CD8-positive, alpha-beta memory T cell (primary cell): ENCODE data around the gene STARD8. TPM values are rescaled to one million over a fixed set of nuclear protein-coding genes. Genes with fewer than 3 reads are reported as not detected.

Experiments
- CTCF ChIA-PET: fragments of 350-600 bp; sonication (Branson Sonifier 250); formaldehyde crosslinking; loops from one replicate; lab custom pipeline; 2021; ENCODE audit warnings: antibody characterized with exemption; lab: Charles Lee
- POLR2A ChIA-PET: fragments of 350-600 bp; sonication (Branson Sonifier 250); formaldehyde crosslinking; loops from one replicate; lab custom pipeline; 2021; ENCODE audit warnings: antibody characterized with exemption; lab: Charles Lee
- DNase-seq, 5 donors: peaks; one replicate each; pipeline versions ENCODE4 v3.0.0 to v3.0.0-alpha.2; 2020 to 2022; ENCODE audit warnings: mixed read lengths in 1 of 5
- H3K27ac ChIP-seq: one replicate; pipeline ENCODE4 v1.7.0; 2013; ENCODE audit warnings: low read depth, mild to moderate bottlenecking, low read length, moderate library complexity
- H3K27me3 ChIP-seq: 2 replicates; pipeline ENCODE4 v1.7.0; 2013; ENCODE audit warnings: low read length, mild to moderate bottlenecking; ENCODE audit not compliant: insufficient read depth, poor library complexity, severe bottlenecking
- H3K36me3 ChIP-seq: 2 replicates; pipeline ENCODE4 v1.7.0; 2013; ENCODE audit warnings: mild to moderate bottlenecking, low read length, moderate library complexity; ENCODE audit not compliant: insufficient read depth
- H3K4me1 ChIP-seq: 2 replicates; pipeline ENCODE4 v1.7.0; 2013; ENCODE audit warnings: mild to moderate bottlenecking, low read length, moderate library complexity; ENCODE audit not compliant: insufficient read depth
- H3K4me3 ChIP-seq: 2 replicates; pipeline ENCODE4 v1.7.0; 2013; ENCODE audit warnings: mild to moderate bottlenecking, low read length
- H3K9me3 ChIP-seq: 2 replicates; pipeline ENCODE4 v1.7.0; 2013; ENCODE audit warnings: mild to moderate bottlenecking, low read length
- H3K27ac Mint-ChIP-seq, 8 donors: one replicate each; pipeline ENCODE4 v1.8.0; 2020 to 2021; ENCODE audit warnings: mixed read lengths in 8 of 8, mild to moderate bottlenecking in 6 of 8, inconsistent platforms in 3 of 8, moderate library complexity in 3 of 8
- H3K27me3 Mint-ChIP-seq, 2 donors: one replicate each; pipeline ENCODE4 v1.8.0; 2020 to 2021; ENCODE audit warnings: mixed read lengths in 2 of 2, mild to moderate bottlenecking in 1 of 2, moderate library complexity in 1 of 2
- H3K36me3 Mint-ChIP-seq, 3 donors: one replicate each; pipeline ENCODE4 v1.8.0; 2020 to 2021; ENCODE audit warnings: mixed read lengths in 3 of 3, inconsistent platforms in 1 of 3, mild to moderate bottlenecking in 1 of 3
- H3K4me1 Mint-ChIP-seq, 3 donors: one replicate each; pipeline ENCODE4 v1.8.0; 2020 to 2021; ENCODE audit warnings: mixed read lengths in 3 of 3, inconsistent platforms in 1 of 3, mild to moderate bottlenecking in 1 of 3
- H3K4me3 Mint-ChIP-seq, 7 donors: one replicate each; pipeline ENCODE4 v1.8.0; 2020 to 2021; ENCODE audit warnings: mixed read lengths in 7 of 7, mild to moderate bottlenecking in 6 of 7, moderate library complexity in 4 of 7, inconsistent platforms in 2 of 7
- H3K9me3 Mint-ChIP-seq, 5 donors: one replicate each; pipeline ENCODE4 v1.8.0; 2020 to 2022; ENCODE audit warnings: mixed read lengths in 5 of 5, mild to moderate bottlenecking in 3 of 5, moderate library complexity in 2 of 5, inconsistent platforms in 1 of 5
- polyA plus RNA-seq: library from polyadenylated mRNA; unstranded; fragments of 300-500 nt; fragmentation: Illumina TruSeq; gene quantifications from one replicate; pipeline ENCODE4 v1.2.3, GENCODE V29; 2021
- total RNA-seq, 2 experiments: library from RNA; stranded (reverse); gene quantifications; one replicate each; pipeline ENCODE4 v1.2.3, GENCODE V29; 2021

The STARD8 gene
- total and polyA plus RNA-seq, 3 experiments from 2014 or later: 0.24 to 0.42 TPM; not detected in 1

DNA sequence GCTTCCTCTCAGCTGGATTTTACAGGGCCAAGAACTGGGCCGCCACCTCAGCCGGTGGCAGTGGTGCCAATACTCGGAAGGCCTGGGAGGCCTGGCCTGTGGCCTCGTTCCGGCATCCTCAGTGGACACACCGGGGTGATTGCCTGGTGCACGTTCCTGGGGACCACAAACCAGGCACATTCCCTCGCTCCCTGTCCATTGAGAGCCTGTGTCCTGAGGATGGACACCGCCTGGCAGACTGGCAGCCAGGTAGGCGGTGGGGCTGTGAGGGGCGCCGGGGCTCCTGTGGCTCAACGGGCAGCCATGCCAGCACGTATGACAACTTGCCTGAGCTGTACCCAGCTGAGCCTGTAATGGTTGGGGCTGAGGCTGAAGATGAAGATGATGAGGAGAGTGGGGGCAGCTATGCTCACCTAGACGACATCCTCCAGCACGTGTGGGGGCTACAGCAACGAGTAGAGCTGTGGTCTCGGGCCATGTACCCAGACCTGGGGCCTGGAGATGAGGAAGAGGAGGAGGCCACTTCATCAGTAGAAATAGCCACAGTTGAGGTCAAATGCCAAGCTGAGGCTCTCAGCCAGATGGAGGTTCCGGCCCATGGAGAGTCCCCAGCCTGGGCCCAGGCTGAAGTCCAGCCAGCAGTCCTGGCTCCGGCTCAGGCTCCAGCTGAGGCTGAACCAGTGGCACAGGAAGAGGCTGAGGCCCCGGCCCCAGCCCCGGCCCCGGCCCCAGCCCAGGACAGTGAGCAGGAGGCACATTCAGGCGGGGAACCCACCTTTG lies 70.4 kb downstream of the STARD8 start:
- Histone ChIP-seq H3K4me1 (no peaks in the 10 kb centered on the region), H3K4me3 (no peak overlapping the region), H3K27me3 (no peaks in the 10 kb centered on the region), H3K9me3 (no peaks in the 10 kb centered on the region), H3K27ac (no peak overlapping the region), H3K36me3 (no peaks in the 10 kb centered on the region)
- peaks cover 0 to 2% (median 0%) of the 10 kb centered on the region in 3 donors for H3K36me3 Mint-ChIP-seq
- ChIA-PET CTCF (no interaction called here), POLR2A (no interaction called here)
- peaks cover 0 to 7% of the 10 kb centered on the region in 2 donors for H3K27me3 Mint-ChIP-seq
- DNase-seq: no peak
- H3K4me3 Mint-ChIP-seq: no peak overlapping the region
- H3K27ac Mint-ChIP-seq: no peak overlapping the region
- H3K4me1 Mint-ChIP-seq: no peaks in the 10 kb centered on the region
- no peaks in the 10 kb centered on the region for H3K9me3 Mint-ChIP-seq

DNA sequence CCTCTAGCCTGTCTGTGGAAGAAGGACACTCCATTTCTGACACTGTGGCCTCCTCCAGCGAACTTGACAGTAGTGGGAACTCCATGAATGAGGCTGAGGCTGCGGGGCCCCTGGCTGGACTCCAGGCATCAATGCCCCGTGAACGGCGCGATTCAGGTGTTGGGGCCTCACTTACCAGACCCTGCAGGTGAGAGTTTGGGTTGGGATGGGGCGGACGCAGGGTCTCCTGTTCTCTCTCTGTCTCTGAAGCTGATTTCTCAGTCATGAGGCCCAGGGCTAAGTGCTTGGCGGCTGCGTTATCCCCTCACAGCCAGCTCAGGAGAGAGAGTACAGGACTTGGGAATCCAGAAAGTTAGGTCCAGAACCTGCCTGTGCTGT lies 71.0 kb downstream of the STARD8 start:
- no peaks in the 10 kb centered on the region for H3K9me3 ChIP-seq
- DNase-seq: no peak
- peaks cover 0 to 2% (median 0%) of the 10 kb centered on the region in 3 donors for H3K36me3 Mint-ChIP-seq
- H3K36me3 ChIP-seq: no peaks in the 10 kb centered on the region
- H3K4me1 Mint-ChIP-seq: no peaks in the 10 kb centered on the region
- ChIA-PET CTCF (no interaction called here), POLR2A (no interaction called here)
- H3K4me3 ChIP-seq: no peak overlapping the region
- H3K27me3 ChIP-seq: no peaks in the 10 kb centered on the region
- H3K27me3 Mint-ChIP-seq: peaks cover 0 to 7% of the 10 kb centered on the region in 2 donors
- H3K27ac ChIP-seq: no peak overlapping the region
- no peaks in the 10 kb centered on the region for H3K4me1 ChIP-seq
- no peak overlapping the region for H3K27ac Mint-ChIP-seq
- no peaks in the 10 kb centered on the region for H3K9me3 Mint-ChIP-seq
- H3K4me3 Mint-ChIP-seq: no peak overlapping the region

DNA sequence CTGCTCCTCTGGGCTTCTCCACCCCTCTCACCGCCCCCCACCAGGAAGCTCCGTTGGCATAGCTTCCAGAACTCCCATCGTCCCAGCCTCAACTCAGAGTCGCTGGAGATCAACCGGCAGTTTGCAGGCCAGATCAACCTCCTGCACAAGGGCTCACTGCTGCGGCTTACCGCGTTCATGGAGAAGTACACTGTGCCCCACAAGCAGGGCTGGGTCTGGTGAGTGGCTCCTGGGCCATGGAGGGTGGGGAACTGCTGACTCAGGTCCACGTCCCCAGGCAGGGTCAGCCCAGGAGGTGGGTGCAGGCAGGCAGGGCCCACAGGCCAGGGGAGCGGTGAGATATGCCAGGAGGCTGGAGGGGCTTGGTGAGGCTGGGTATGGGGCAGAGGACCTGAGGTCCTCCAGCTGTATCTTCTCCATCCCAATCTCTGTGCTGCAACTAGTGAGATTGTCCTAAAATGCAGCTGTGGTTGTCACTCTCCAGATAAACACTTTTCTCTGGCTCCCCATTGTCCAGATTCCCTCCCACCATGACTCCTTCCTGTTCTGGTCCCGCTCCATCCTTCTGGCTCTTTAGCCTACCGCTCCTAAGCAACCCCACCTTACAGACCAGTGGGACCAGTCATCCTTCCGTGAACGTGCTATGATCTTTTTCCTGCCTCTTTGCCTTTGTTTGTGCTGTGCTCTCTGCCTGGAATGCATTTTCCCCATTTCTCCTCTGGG lies 71.9 kb downstream of the STARD8 start:
- Histone ChIP-seq H3K27ac (no peak overlapping the region), H3K4me1 (no peaks in the 10 kb centered on the region), H3K27me3 (no peaks in the 10 kb centered on the region), H3K9me3 (no peaks in the 10 kb centered on the region), H3K4me3 (no peak overlapping the region), H3K36me3 (no peaks in the 10 kb centered on the region)
- ChIA-PET POLR2A (no interaction called here), CTCF (no interaction called here)
- Mint-ChIP-seq H3K36me3 (peaks cover 0 to 2% (median 0%) of the 10 kb centered on the region in 3 donors), H3K27me3 (peaks cover 0 to 7% of the 10 kb centered on the region in 2 donors), H3K27ac (no peak overlapping the region), H3K9me3 (no peaks in the 10 kb centered on the region), H3K4me1 (no peaks in the 10 kb centered on the region), H3K4me3 (no peak overlapping the region)
- DNase-seq: no peak

DNA sequence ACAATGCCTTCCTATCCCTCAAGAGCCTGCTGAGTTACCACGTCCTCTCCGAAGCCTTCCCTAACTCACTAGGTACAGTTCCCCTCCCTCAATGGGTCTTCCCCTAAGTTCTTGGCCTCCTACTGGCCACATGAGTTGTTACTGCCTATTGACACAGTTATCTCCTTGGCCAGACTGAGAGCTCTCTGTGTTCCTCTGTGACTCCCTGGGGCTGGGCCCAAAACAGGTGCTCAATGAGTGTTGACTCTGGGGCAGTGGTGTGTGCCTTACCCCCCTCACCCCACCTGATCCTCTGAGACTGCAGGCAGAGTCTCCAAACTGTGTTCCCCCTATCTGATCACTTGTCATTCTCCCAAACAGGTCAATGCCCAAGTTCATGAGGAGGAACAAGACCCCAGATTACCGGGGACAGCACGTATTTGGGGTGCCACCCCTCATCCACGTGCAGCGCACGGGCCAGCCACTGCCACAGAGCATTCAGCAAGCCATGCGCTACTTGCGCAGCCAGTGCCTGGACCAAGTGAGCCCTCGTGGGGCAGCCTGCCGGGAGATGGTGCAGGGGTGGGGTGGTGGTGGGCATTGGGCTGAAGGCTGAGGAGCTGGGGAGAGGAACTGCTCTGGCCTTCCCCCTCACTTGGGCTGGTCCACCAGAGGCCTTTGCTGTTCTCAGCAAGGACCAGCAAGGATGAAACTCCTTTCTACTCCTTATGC lies 72.6 kb downstream of the STARD8 start:
- no peak overlapping the region for H3K27ac ChIP-seq
- peaks cover 0 to 2% (median 0%) of the 10 kb centered on the region in 3 donors for H3K36me3 Mint-ChIP-seq
- ChIA-PET CTCF (no interaction called here), POLR2A (no interaction called here)
- H3K4me3 Mint-ChIP-seq: no peak overlapping the region
- no peaks in the 10 kb centered on the region for H3K27me3 ChIP-seq
- H3K27me3 Mint-ChIP-seq: peaks cover 0 to 7% of the 10 kb centered on the region in 2 donors
- H3K4me3 ChIP-seq: no peak overlapping the region
- no peak overlapping the region for H3K27ac Mint-ChIP-seq
- H3K36me3 ChIP-seq: no peaks in the 10 kb centered on the region
- DNase-seq: no peak
- H3K4me1 ChIP-seq: no peaks in the 10 kb centered on the region
- no peaks in the 10 kb centered on the region for H3K9me3 ChIP-seq
- H3K9me3 Mint-ChIP-seq: no peaks in the 10 kb centered on the region
- H3K4me1 Mint-ChIP-seq: no peaks in the 10 kb centered on the region

DNA sequence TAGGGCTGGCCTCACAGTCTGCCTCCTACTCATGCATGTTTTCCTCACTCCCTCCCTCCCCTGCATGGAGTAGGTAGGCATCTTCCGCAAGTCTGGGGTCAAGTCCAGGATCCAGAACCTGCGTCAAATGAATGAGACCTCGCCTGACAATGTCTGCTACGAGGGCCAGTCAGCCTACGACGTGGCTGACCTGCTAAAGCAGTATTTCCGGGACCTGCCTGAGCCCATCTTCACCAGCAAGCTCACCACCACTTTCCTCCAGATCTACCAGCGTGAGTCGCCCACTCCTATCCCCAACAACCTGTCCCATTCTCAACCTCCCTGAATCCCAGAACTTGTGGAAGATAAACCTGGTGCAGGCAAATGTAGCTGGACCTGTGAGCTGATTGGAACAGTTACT lies 73.4 kb downstream of the STARD8 start:
- DNase-seq: no peak
- no peak overlapping the region for H3K27ac ChIP-seq
- CTCF ChIA-PET: no interaction called here
- no peak overlapping the region for H3K4me3 ChIP-seq
- Mint-ChIP-seq H3K4me1 (no peaks in the 10 kb centered on the region), H3K4me3 (no peak overlapping the region), H3K36me3 (peaks cover 0 to 2% (median 0%) of the 10 kb centered on the region in 3 donors), H3K27ac (no peak overlapping the region), H3K9me3 (no peaks in the 10 kb centered on the region), H3K27me3 (peaks cover 0 to 2% of the 10 kb centered on the region in 2 donors)
- no peaks in the 10 kb centered on the region for H3K9me3 ChIP-seq
- H3K4me1 ChIP-seq: no peaks in the 10 kb centered on the region
- H3K36me3 ChIP-seq: no peaks in the 10 kb centered on the region
- POLR2A ChIA-PET: no interaction called here
- H3K27me3 ChIP-seq: no peaks in the 10 kb centered on the region

DNA sequence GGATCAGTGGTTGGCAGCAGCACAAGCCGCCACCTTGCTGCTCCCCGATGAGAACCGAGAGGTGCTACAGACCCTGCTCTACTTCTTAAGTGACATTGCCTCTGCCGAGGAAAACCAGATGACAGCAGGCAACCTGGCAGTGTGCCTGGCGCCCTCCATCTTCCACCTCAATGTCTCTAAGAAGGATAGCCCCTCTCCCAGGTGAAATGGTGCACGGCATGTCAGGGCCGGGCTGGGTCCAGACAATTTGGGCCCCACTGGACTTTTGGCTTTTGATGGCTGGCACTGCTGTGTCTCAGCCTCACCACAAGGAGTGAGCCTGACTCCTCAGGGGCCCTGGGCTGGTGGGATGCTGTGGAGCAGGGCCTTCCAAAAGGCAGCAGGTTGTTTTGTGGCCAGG lies 74.1 kb downstream of the STARD8 start:
- H3K4me3 ChIP-seq: no peak overlapping the region
- CTCF ChIA-PET: no interaction called here
- H3K4me1 ChIP-seq: no peaks in the 10 kb centered on the region
- no peaks in the 10 kb centered on the region for H3K36me3 ChIP-seq
- no peak overlapping the region for H3K27ac ChIP-seq
- H3K27me3 Mint-ChIP-seq: peaks cover 0 to 4% of the 10 kb centered on the region in 2 donors
- H3K4me3 Mint-ChIP-seq: no peak overlapping the region
- no peak for DNase-seq
- POLR2A ChIA-PET: no interaction called here
- H3K27me3 ChIP-seq: no peaks in the 10 kb centered on the region
- H3K9me3 Mint-ChIP-seq: no peaks in the 10 kb centered on the region
- peaks cover 0 to 2% (median 0%) of the 10 kb centered on the region in 3 donors for H3K36me3 Mint-ChIP-seq
- no peaks in the 10 kb centered on the region for H3K9me3 ChIP-seq
- H3K4me1 Mint-ChIP-seq: no peaks in the 10 kb centered on the region
- no peak overlapping the region for H3K27ac Mint-ChIP-seq

DNA sequence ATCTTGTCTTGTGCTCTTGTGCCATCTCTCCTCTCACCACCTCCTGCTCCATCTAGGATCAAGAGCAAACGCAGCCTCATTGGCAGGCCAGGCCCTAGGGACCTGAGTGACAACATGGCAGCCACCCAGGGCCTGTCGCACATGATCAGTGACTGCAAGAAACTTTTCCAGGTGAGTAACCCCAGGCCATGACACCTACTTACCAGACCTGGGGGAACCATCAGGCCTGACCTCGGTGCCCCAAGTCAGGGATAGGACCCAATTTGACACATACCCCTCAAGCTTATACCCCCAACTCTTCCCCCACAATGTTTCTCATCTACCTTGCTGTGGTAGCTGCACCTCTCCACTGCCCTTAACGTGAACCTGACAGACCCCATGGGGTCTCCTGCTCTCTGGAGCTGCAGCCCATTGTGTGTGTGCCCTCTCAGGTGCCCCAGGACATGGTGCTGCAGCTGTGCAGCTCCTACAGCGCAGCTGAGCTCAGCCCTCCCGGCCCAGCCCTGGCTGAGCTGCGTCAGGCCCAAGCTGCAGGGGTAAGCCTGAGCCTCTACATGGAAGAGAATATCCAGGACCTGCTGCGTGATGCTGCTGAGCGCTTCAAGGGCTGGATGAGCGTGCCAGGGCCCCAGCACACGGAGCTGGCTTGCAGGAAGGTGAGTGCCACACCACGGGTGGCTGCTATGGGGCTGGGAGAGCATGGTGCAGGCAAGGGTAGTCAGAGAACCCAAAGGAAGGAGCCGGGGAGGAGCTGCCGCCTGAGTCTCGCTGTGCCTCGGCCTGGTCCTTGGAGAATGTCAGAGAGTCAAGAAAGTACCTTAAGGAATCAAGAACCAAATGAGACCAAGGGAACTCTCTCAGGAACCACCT lies 74.8 kb downstream of the STARD8 start:
- DNase-seq: no peak
- no peak overlapping the region for H3K27ac Mint-ChIP-seq
- no peaks in the 10 kb centered on the region for H3K4me1 ChIP-seq
- no peak overlapping the region for H3K4me3 Mint-ChIP-seq
- H3K36me3 ChIP-seq: no peaks in the 10 kb centered on the region
- peaks cover 0 to 7% of the 10 kb centered on the region in 2 donors for H3K27me3 Mint-ChIP-seq
- peaks cover 0 to 2% (median 0%) of the 10 kb centered on the region in 3 donors for H3K36me3 Mint-ChIP-seq
- no peak overlapping the region for H3K4me3 ChIP-seq
- no peak overlapping the region for H3K27ac ChIP-seq
- CTCF ChIA-PET: no interaction called here
- no peaks in the 10 kb centered on the region for H3K27me3 ChIP-seq
- H3K9me3 Mint-ChIP-seq: no peaks in the 10 kb centered on the region
- POLR2A ChIA-PET: no interaction called here
- H3K9me3 ChIP-seq: no peaks in the 10 kb centered on the region
- no peaks in the 10 kb centered on the region for H3K4me1 Mint-ChIP-seq
